ENCODE results near the gene DMRT3. TPM values are rescaled to one million over a fixed set of nuclear protein-coding genes. Genes with fewer than 3 reads are reported as not detected.

Gene DMRT3, protein sequence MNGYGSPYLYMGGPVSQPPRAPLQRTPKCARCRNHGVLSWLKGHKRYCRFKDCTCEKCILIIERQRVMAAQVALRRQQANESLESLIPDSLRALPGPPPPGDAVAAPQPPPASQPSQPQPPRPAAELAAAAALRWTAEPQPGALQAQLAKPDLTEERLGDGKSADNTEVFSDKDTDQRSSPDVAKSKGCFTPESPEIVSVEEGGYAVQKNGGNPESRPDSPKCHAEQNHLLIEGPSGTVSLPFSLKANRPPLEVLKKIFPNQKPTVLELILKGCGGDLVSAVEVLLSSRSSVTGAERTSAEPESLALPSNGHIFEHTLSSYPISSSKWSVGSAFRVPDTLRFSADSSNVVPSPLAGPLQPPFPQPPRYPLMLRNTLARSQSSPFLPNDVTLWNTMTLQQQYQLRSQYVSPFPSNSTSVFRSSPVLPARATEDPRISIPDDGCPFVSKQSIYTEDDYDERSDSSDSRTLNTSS
- polyA plus RNA-seq (ENCODE audit: insufficient read length in 10 of 10) = 1 to 10 TPM in 5 of 10 donors, under 1 TPM in 4, not detected in 1; 0.07 to 1.6 (median 1.3) TPM
- long read RNA-seq, donor 1, partial matches to known transcripts = 0 of 1 reads
- long read RNA-seq, donor 1, other reads (novel, unspliced or antisense) = 0 of 1 reads
- long read RNA-seq, donor 2, partial matches to known transcripts = 0 of 1 reads
- long read RNA-seq, donor 2, other reads (novel, unspliced or antisense) = 0 of 1 reads
- long read RNA-seq, donor 3 = 0 reads
- long read RNA-seq, donor 4, partial matches to known transcripts = 0 of 1 reads
- long read RNA-seq, donor 4, other reads (novel, unspliced or antisense) = 0 of 1 reads
- long read RNA-seq, donor 5, partial matches to known transcripts = 0 of 2 reads
- long read RNA-seq, donor 5, other reads (novel, unspliced or antisense) = 0 of 2 reads
- long read RNA-seq, donor 6 = 0 reads
- long read RNA-seq, donor 7, partial matches to known transcripts = 0 of 1 reads
- long read RNA-seq, donor 7, other reads (novel, unspliced or antisense) = 0 of 1 reads
- long read RNA-seq, donor 8 = 0 reads
- long read RNA-seq, donor 9 = 0 reads

DNA sequence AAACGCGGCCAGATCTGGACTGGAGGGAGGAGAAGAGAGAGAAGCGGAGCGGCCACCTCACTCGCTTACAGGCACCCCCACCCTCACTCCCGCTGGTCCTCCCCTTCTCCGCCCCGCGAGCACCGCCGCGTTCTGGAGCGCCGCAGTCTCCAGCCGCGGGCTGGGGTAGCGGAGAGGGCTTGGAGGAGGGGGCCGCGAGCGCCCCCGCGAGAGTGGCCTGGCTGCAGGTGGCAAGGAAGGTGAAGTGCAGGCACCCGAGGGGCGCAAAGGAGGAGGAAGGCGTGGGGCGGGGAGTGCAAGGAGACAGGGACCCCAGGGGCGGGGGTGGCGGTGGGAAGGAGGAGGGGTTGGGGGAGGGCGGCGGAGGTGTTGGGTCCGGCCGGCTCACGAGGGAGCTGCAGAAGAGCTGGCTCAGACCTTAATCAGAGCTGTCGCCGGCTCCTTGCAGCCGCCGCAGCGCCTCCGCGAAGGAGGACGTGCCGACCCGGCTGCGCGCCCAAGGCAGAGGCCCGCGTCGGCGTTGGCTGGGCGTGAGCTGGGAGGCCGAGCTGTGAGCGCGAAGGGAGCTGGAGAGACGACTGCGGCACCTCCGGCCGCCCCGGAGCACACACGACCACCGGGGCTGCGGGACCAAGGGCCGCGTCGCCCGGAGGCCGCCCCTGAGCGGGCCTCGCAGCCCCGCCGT, at the start of gene DMRT3:
Gene DMRT3, plus strand, starts transcription at position 398 of the 685 bp plus-strand sequence. CDS start 347 bp downstream, outside the sequence.
- DNase-seq = peak in 1 of 3 donors; percentile 53

DNA sequence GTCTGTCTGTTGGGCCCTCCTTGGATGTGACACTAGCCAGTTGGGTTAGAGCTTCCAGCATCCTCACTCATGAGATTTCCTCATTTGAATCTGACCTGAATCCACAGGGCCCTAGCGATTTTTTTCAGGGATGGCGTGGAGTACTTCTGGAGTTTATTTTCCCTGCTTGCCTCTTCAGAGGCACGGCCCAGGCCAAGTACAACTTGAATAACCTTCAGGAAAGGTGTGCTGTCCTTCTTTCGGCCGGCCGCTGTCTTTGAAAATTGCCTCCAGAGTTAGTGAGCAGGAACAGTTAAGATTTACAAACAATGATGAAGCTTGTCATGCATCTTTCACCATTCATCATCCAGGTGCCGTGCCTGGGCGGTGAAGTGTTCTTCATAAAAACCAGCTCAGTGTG, 49.5 kb upstream of the DMRT3 start:
- DNase-seq = no peak

DNA sequence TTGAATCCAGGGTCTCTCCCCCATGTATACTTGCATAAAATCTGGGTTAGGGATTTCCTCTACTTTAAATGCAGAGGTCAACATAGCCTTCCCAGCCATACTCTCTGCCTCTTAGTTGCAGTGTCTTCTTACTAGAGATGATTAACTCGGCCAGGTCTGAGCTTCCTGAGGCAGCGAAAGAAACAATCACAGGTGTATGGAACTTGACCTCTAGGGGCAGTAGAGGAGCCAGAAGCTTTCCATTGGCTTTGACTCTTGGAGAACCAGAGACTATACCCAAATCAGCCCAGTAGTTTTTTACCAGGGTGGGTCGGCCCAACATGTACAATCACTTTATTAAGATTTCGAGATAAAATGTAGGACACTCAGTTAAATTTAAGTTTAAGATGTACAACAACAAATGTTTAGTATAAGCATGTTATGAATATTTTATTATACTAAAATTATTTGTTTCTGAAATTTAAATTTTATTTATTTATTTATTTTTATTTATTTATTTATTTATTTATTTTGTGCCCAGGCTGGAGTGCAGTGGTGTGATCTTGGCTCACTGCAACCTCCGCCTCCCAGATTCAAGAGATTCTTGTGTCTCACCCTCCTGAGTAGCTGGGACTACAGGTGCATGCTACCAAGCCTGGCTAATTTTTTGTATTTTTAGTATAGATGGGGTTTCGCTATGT, 48.0 kb upstream of the DMRT3 start:
- no peak for DNase-seq

DNA sequence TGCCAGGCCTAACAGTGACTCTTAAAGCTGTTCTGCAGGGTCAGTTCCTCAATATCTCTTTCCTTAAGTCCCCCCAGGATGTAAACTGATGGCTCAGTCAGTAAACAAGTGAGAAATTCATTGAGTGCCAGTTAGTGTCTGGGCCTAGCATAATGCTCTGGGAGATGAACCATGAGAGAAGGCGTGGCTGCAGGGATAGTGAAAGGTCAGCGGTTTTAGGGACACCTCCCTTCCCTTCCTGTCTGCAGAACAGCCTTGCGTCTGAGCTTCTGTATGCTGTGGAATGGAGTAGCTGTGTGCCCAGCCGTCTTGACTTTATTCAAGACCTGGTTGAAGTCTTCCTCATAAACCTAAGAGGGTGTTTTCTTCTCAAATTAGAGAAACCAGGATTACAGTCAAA, 46.7 kb upstream of the DMRT3 start:
- DNase-seq = no peak

DNA sequence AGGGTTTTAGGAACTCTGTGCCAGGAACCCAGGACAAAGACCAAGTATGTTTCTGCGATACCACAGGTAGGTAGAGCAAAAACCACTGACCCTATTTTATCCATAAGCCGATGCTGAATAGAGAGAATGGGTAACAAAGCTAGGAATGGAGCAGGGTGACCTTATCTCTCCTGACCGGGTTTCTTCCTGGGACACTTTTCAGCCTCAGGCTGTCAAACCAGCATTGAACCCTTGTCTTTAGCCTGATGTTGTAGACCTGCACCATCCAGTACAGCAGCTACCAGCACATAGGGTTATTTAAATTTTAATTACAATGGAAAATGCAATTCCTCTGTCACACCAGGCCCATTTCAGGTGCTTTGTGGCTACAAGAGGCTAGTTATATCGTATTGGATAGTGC, 43.1 kb upstream of the DMRT3 start:
- no peak for DNase-seq

DNA sequence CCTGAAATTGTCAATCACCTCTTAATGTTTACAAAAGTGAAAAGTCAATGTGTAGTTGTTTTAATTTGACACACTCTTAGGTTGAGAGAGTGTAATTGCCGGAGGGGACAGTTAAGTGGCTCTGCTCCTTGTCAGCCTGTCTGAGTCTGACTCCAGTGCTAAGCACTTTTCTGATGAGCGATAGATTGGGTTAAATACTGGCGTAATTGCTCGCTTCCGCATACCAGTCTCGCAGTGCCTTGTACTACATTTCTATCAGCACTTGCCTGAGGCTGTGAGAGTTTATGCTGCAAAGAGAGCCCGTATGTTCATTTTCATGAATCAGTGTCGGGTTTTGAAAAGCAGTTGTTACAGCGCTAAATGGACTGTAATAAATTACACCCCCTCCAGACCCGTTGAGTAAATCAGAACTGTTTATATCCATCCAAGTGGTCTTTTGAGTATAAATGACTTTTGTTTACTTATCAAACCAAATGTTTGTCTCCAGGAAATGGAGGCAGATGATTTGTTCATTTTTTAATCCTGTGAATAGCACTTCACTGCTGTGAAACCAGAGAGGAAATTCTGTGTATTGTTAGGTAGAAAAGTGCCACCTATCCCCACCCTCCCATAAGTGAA, 41.0 kb upstream of the DMRT3 start:
- DNase-seq = peak in 1 of 3 donors; percentile 22

DNA sequence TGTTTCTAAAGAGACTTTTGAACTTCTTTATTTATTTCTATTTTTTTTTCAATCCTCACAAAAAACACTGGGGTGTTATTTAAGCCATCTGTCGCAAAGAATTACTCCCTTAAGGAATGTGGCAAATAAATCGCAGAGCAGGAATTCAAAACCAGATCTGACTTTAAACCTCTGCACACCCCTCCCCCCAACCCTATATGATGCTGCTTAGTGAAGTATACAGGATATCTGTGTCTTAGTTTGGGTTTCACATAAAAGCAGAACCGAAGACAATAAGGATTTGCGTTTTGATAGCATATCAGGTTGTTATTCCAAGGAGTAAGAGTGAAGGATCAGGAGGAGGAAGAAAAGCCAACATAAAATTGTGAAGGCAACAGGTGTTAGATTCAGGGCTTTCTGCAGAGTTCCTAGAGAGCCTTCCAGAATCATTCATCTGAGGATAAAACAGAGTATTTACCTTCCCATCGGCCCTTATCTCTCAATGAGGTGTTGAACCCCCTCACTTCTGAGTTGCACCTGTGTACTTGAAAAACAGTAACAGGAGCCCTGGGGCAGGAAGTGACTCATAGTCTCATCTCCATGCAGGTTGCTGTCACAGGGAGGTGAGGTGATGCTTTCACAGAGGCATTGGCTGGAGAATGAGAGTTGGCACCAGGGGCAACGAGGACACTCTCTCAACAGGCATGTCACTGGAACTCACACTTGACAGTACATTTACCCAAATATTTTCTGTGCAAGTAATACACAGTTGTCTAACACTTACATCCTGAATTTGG, 33.5 kb upstream of the DMRT3 start:
- DNase-seq = no peak

DNA sequence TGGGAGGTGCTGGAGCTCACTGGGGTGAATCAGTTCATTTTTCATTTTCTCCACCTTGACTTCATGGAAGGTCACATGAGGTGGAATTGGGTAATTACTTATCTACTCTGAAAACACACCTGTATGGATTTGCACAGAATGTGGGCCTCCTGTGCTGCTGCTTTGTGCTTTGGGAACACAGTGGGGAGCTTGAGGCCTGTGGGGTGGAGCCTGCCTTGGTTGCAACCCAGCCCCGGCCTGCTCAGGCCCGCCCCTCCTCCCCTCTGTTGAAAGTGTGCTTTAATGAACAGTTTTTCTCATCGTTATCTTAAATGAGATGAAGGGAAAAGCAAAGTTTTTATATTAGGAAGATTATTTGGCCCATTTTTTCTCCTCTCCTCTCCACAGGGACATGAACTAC, 28.5 kb upstream of the DMRT3 start:
- DNase-seq = no peak

DNA sequence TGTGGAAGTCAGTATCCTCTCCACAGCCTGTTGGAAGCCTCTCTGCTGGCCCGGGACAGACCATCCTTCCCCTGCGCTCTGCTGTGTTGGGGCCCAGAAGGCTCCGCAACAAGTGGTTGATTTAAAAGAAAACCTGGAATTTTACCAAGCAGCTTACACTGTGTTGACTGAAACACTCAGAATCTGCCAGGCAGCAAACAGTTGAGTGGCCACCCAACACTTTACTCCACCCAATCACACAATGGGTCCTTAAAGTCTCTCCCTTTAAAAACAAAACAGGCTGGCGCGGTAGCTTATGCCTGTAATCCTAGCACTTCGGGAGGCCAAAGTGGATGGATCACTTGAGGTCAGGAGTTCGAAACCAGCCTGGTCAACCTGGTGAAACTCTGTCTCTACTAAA, 28.0 kb upstream of the DMRT3 start:
- DNase-seq = no peak

DNA sequence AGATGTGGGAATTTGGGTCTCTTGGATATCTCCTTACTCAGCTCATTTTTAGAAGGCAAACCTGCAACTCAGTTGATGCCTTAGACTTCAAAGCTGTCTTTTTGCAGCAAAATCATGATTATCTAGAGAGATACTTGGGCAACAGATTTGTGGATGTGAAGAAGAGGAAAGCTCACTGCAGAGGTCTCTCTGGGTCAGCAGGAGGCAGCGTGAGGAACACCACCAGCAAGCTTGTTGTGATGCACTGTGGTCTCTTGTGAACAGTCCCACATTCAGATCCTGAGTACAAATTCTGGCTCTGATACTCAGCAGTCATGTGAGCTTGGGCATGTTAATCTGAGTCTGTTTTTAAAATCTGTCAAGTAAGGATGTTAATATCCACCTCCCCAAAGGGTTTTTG, 26.3 kb upstream of the DMRT3 start:
- no peak for DNase-seq

DNA sequence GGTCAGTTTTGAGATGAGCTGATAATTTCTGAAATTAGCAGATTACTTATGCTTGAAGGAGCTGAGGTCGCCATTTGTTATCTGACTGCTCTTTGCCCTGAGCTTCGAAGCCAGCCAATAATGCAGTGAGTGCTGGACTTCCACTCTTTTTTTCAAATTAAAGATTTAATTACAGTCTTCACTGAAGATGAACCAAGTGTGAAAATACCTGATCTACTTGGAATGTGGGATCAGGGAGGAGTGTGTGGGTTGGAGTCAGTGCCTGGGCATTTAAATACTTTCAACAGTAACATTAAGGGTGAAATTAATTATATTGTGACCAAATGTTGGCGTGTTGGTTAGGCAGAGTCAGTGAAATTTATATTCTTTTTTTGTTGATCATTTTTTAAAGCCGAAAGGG, 23.9 kb upstream of the DMRT3 start:
- DNase-seq = no peak

DNA sequence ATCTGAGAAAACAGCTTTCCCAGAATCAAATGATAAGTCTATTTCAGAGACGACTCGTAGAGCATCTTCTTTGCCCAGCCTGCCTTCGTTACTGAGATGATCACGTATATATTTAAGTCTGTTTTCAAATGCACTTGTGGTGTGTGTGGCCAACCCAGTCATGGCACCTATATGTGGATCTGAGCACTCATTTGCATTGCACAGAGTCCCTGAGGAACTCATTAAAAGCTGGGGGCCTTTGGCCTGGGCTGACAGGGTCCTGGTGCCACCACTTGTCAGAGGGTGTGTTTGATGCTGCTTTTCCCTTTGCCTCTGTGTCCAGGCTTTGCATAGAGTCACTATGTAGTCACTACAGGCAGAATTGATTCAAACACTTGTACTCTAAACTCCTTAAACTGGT, 17.4 kb upstream of the DMRT3 start:
- no peak for DNase-seq

DNA sequence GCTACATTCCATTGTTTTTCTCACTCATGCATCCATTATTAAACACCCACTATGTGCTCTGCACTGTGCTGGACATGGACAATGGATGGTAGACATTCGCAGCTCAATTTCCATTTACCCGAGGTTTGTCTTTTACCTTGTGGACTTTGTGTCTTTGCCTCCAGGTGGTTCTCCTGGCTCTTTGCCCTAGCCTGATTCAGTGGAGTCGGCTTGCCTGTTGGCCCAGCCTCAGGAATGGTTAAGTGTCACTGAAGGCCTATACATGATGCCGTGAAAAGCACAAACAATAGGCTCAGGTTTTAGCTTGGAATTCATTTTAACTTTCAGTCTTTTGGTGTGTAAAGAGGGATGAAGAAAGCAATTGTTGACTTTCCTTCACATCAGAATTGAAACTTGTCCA, 16.5 kb upstream of the DMRT3 start:
- no peak for DNase-seq

DNA sequence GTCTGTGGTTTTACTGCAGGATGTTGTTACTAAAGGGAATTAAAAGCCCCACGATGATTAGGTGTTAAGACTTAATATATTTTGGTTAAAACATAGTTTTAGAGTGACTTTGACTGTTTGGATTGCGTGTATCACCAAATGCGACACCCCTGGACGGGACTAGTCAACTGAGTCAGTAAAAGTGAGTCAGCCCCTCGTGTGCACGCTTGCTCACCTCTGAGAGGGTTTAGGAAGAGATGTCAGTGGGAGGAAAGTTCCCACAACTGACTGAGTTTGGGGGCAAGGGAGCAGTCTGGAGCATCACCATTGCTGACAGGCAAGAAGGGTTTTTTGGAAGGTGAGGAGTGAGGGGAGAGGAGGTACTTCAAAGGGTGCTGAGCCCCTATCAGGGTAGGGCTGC, 14.4 kb upstream of the DMRT3 start:
- DNase-seq = no peak

DNA sequence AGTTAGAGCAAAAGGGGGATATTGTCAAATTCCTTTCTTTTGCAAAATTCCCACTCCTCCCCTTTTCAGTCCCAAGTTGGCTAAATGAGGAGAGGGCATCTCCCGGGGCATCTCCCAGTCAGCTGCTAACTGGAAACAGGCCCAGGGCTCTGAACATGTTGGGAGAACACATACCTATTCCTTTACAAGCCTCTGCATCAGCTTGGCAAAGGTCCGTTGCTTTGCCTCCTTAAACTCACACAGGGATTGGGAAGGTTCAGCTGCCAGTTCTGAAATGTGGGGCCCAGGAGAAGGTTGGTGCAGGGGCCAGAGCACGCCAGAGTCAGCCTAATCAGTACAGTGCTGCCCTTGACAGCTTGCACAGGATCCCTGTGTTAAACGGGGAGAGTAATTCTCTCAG, 11.0 kb upstream of the DMRT3 start:
- DNase-seq = no peak

DNA sequence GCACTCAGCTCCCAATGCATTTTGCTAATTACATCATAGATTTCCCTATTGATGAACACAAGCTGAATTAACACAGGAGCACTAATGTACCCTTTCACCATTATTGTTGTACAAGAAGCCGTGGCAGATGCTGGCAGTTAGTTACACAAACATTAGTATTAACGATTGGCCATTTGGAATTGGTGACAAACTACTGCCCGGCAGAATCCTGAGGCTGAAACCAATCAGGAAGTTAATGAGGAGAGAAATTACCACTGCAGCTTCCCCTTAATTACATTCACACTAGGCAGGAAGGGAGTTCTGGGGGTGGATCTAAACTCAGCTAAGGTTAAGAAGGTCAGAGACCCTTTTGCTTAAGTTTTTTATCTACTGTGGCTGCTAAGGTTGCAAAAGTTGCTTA, 9.6 kb upstream of the DMRT3 start:
- no peak for DNase-seq

DNA sequence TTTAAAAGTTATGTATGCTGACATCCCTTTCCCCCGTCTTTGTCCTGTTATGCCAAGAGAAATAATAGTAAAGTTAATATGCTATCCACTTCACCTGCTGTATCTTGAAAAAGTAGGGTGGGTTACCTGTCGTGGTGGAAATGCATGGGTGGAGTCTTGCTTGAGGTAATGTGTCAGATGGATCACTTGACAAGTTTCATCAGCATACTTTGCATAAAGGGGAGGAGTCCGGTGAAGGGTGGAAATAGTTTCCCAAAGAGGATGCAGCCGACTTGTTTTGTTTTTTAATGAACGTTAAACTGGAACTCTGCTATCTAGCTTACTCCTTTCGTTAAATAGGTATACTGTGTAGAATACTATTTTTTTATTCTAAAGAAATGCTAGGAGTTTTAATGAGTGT, 9.0 kb upstream of the DMRT3 start:
- no peak for DNase-seq

DNA sequence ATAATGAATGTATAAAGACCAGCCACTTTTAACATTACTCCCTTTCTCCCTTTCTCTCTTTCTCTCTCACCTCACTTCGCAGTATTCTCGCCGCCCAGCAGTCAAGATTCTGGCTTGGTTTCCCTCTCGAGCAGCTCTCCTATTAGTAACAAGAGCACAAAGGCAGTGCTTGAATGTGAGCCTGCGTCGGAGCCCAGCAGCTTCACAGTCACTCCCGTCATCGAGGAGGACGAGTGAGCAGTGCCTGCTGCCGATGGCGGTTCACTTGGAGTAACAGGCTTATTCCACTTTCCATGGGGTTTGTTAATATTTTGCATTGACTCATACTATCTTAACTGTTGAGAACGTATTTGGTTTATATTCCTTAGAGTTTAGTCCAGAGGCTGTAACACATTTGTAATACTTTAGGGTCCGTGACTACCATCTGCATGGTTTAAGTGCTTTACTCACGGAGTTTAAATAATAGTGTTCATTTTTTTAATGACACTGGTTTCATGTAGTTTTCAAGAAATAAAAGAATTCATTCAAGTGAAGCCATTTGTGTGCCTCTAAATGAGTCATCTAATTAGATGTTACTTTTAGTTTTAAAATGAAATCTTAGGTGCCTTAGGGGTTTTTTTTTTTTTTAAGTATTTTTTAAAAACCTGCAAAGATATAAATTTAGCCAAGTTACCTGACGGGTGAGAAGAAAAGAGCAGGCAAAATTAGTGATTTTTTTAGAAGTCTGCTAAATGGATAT, 8.4 kb upstream of the DMRT3 start:
- DNase-seq = peak in 1 of 3 donors; percentile 67
